Smooth muscle cell (in vitro differentiated cells): ENCODE data around the gene BEND3. TPM values are rescaled to one million over a fixed set of nuclear protein-coding genes. Genes with fewer than 3 reads are reported as not detected.

Source experiments
- DNase-seq: peaks from one replicate; lab custom pipeline; 2025; ENCODE audit not compliant: unreplicated experiment; lab: John Stamatoyannopoulos, UW
- H2AFZ ChIP-seq: fragments of 200-600 bp; sonication (generic); 2 replicates; pipeline ENCODE4 v1.6.0; 2016; ENCODE audit warnings: antibody characterized with exemption, low read depth, mild to moderate bottlenecking
- H3F3A ChIP-seq: fragments of 200-600 bp; sonication (generic); 2 replicates; pipeline ENCODE4 v1.6.0; 2017; ENCODE audit warnings: antibody characterized with exemption, low read depth
- H3K27ac ChIP-seq: fragments of 200-600 bp; sonication (generic); 2 replicates; pipeline ENCODE4 v1.5.1; 2016; ENCODE audit warnings: low read depth, mild to moderate bottlenecking
- H3K27me3 ChIP-seq: fragments of 200-600 bp; sonication (generic); 2 replicates; pipeline ENCODE4 v1.6.1; 2016; ENCODE audit warnings: low read depth, mild to moderate bottlenecking
- H3K36me3 ChIP-seq: fragments of 200-600 bp; sonication (generic); 2 replicates; pipeline ENCODE4 v1.5.1; 2016; ENCODE audit warnings: low read depth
- H3K4me1 ChIP-seq: fragments of 200-600 bp; sonication (generic); 2 replicates; pipeline ENCODE4 v1.5.1; 2016; ENCODE audit warnings: low read depth
- H3K4me2 ChIP-seq: fragments of 200-600 bp; sonication (generic); 2 replicates; pipeline ENCODE4 v1.6.0; 2016; ENCODE audit warnings: mild to moderate bottlenecking
- H3K4me3 ChIP-seq: fragments of 200-600 bp; sonication (generic); 2 replicates; pipeline ENCODE4 v1.5.1; 2016; ENCODE audit warnings: mild to moderate bottlenecking
- H3K79me2 ChIP-seq: fragments of 200-600 bp; sonication (generic); 2 replicates; pipeline ENCODE4 v1.6.0; 2016; ENCODE audit warnings: low read depth, mild to moderate bottlenecking
- H3K9ac ChIP-seq: fragments of 200-600 bp; sonication (generic); 2 replicates; pipeline ENCODE4 v1.6.0; 2016; ENCODE audit warnings: low read depth
- H3K9me3 ChIP-seq: fragments of 200-600 bp; sonication (generic); replicated peaks from 2 replicates; pipeline ENCODE4 v1.5.1; 2016; ENCODE audit warnings: low read depth
- H4K20me1 ChIP-seq: fragments of 200-600 bp; sonication (generic); 2 replicates; pipeline ENCODE4 v1.6.0; 2016; ENCODE audit warnings: low read depth
- WGBS: methylation state at CpG from one replicate; pipeline ENCODE4 v1.1.7; 2016; ENCODE audit warnings: low lambda C conversion rate; 5-methylcytosine and 5-hydroxymethylcytosine counted together
- polyA plus RNA-seq: library from polyadenylated mRNA; unstranded; fragments of >200 nt; fragmentation: Nextera tagmentation; extraction: Ambion mirVana; gene quantifications from 2 replicates; pipeline ENCODE4 v1.2.1, GENCODE V29; 2016
- small RNA-seq: library from RNA; depleted of rRNA; stranded (forward); fragments of <200 nt; gene quantifications from one replicate; pipeline ENCODE3, GENCODE V24; 2014
- total RNA-seq: library from RNA; depleted of rRNA; stranded (reverse); fragments of >200 nt; gene quantifications from 2 replicates; pipeline ENCODE4 v1.2.3, GENCODE V29; 2014
- TF ChIP-seq, protein P1 (sequence below): fragments of 200-600 bp; sonication (generic); IDR thresholded peaks from 2 replicates; pipeline ENCODE4 v1.5.1; 2017; ENCODE audit warnings: borderline replicate concordance, mild to moderate bottlenecking, antibody characterized with exemption; ENCODE audit not compliant: insufficient read depth, poor library complexity, severe bottlenecking

BEND3 gene
- total and polyA plus RNA-seq, 2 experiments from 2014 or later: 2.3 to 3.5 TPM

DNA sequence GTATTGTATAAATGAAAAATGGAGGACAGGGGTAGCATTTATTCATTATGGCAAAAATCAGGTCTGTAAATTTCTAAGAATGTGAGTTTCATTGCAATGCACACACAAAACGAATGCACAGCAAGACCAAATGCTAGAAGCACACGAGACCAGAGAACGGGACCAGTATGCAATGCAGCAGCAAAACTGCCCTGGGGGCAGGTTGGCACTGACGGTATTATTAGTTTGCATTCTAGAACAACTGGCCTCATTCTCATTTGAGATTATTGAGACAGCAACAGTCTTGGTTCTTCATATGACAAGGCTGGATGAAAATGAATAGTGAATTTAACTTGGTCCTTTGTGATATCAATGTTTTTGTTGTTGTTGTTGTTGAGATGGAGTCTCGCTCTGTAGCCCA is 96.3 kb downstream of the BEND3 start:
- H3K4me2 ChIP-seq: no peak overlapping the region
- H4K20me1 ChIP-seq: no peaks in the 10 kb centered on the region
- H3K79me2 ChIP-seq: no peaks in the 10 kb centered on the region
- H3K27ac ChIP-seq: no peak overlapping the region
- 85% methylated on average over 5 of the region's 5 CpGs for WGBS
- no peaks in the 10 kb centered on the region for H3K36me3 ChIP-seq
- no peak overlapping the region for H3K4me3 ChIP-seq
- H3K4me1 ChIP-seq: no peaks in the 10 kb centered on the region
- TF ChIP-seq, protein P1, sequence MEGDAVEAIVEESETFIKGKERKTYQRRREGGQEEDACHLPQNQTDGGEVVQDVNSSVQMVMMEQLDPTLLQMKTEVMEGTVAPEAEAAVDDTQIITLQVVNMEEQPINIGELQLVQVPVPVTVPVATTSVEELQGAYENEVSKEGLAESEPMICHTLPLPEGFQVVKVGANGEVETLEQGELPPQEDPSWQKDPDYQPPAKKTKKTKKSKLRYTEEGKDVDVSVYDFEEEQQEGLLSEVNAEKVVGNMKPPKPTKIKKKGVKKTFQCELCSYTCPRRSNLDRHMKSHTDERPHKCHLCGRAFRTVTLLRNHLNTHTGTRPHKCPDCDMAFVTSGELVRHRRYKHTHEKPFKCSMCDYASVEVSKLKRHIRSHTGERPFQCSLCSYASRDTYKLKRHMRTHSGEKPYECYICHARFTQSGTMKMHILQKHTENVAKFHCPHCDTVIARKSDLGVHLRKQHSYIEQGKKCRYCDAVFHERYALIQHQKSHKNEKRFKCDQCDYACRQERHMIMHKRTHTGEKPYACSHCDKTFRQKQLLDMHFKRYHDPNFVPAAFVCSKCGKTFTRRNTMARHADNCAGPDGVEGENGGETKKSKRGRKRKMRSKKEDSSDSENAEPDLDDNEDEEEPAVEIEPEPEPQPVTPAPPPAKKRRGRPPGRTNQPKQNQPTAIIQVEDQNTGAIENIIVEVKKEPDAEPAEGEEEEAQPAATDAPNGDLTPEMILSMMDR: no peak
- no peak for DNase-seq
- no peaks in the 10 kb centered on the region for H3F3A ChIP-seq
- no peak overlapping the region for H3K9ac ChIP-seq
- no peaks in the 10 kb centered on the region for H3K27me3 ChIP-seq
- H2AFZ ChIP-seq: no peak overlapping the region
- no peaks in the 10 kb centered on the region for H3K9me3 ChIP-seq

Small RNA genes lying within 50 kb of the gene (small RNA-seq; reads per million reads assigned to genes)
- not detected for gene RNU6-1299P

Other genes with a start within 250 kb of the BEND3 start
- 298 and 377 TPM in 2 replicates for gene CD24, start 140.8 kb downstream of the BEND3 start, total RNA-seq
- gene CD24, start 140.8 kb downstream of the BEND3 start, polyA plus RNA-seq: 46.7 and 204 TPM in 2 replicates
- 13.3 and 19.0 TPM in 2 replicates for gene MTRES1, start 87.3 kb downstream of the BEND3 start, total RNA-seq
- 23.1 and 26.5 TPM in 2 replicates for gene MTRES1, start 87.3 kb downstream of the BEND3 start, polyA plus RNA-seq